Panc1 (cell line): ENCODE data around the gene MGRN1. TPM values are rescaled to one million over a fixed set of nuclear protein-coding genes. Genes with fewer than 3 reads are reported as not detected.

Experiments
- ATAC-seq: fragments of 200-7000 bp; cut with Tn5 transposase; 2 replicates; pipeline ENCODE4 v1.9.1; 2020; ENCODE audit warnings: mild to moderate bottlenecking, moderate library complexity
- BruUV-seq: library from RNA; stranded (reverse); fragments of 400-500 nt; replicated peaks from 2 replicates; lab custom pipeline; 2021; lab: Mats Ljungman, UMichigan
- CTCF ChIA-PET: fragments of 300-600 bp; sonication (Branson Sonifier 250); formaldehyde crosslinking; loops from one replicate; lab custom pipeline; 2022; ENCODE audit warnings: antibody characterized with exemption; lab: Charles Lee
- POLR2A ChIA-PET: fragments of 300-600 bp; sonication (Branson Sonifier 250); formaldehyde crosslinking; loops from one replicate; lab custom pipeline; 2022; ENCODE audit warnings: antibody characterized with exemption; lab: Charles Lee
- DNase-seq: peaks from one replicate; pipeline ENCODE4 v3.0.0-alpha.2; 2010; ENCODE audit warnings: low read depth, low spot score
- H3K27ac ChIP-seq: 2 replicates; pipeline ENCODE4 v1.5.1; 2011; ENCODE audit warnings: mild to moderate bottlenecking, low read length, inconsistent platforms
- H3K27me3 ChIP-seq: fragments of 200-500 bp; sonication (Bioruptor generic); 2 replicates; pipeline ENCODE4 v1.6.0; 2014; ENCODE audit warnings: low read length, inconsistent platforms; ENCODE audit not compliant: control insufficient read depth, insufficient read depth
- H3K36me3 ChIP-seq: fragments of 200-500 bp; sonication (Bioruptor generic); 2 replicates; pipeline ENCODE4 v1.5.1; 2014; ENCODE audit warnings: inconsistent platforms, mild to moderate bottlenecking, low read length, moderate library complexity; ENCODE audit not compliant: control insufficient read depth, insufficient read depth
- H3K4me1 ChIP-seq: 2 replicates; pipeline ENCODE4 v1.5.1; 2011; ENCODE audit warnings: inconsistent platforms, mild to moderate bottlenecking, low read length, moderate library complexity; ENCODE audit not compliant: control insufficient read depth, insufficient read depth
- H3K4me3 ChIP-seq, 2 experiments: 2 replicates each; pipeline ENCODE4 v1.5.1; 2011 to 2012; ENCODE audit warnings: low read depth in 2 of 2, low read length in 2 of 2, mild to moderate bottlenecking in 2 of 2, inconsistent platforms in 1 of 2, moderate library complexity in 1 of 2
- H3K9me3 ChIP-seq: fragments of 200-500 bp; sonication (Bioruptor generic); 2 replicates; pipeline ENCODE4 v1.5.1; 2014; ENCODE audit warnings: low read depth, mild to moderate bottlenecking, inconsistent platforms, low read length, moderate library complexity; ENCODE audit not compliant: control insufficient read depth, insufficient read depth
- CTCF ChIP-seq: fragments of 450-650 bp; IDR thresholded peaks from 2 replicates; pipeline ENCODE4 v1.5.1; 2017; ENCODE audit warnings: mild to moderate bottlenecking
- POLR2AphosphoS5 ChIP-seq: IDR thresholded peaks from 2 replicates; pipeline ENCODE4 v1.6.1; 2012; ENCODE audit warnings: mild to moderate bottlenecking, low read depth, low read length, moderate library complexity
- SIN3A ChIP-seq: IDR thresholded peaks from 2 replicates; pipeline ENCODE4 v1.6.1; 2012; ENCODE audit warnings: low read depth, mild to moderate bottlenecking, low read length, moderate library complexity, borderline replicate concordance; ENCODE audit not compliant: insufficient read depth
- TCF7L2 ChIP-seq: IDR thresholded peaks from 2 replicates; pipeline ENCODE4 v1.6.1; 2011; ENCODE audit warnings: mild to moderate bottlenecking, low read depth, low read length, inconsistent platforms
- in situ Hi-C: cut with HindIII; loops from 2 replicates; pipeline ENCODE4 v1.10.0; 2016; ENCODE audit warnings: low sequenced_read_pairs, low pct_unique_long_range_greater_than_20kb
- intact Hi-C: fragments of 100-400 bp; cut with micrococcal nuclease; formaldehyde crosslinking; loops from one replicate; pipeline ENCODE4 v1.10.0; 2022; ENCODE audit not compliant: unreplicated experiment
- total RNA-seq: library from RNA; stranded (reverse); gene quantifications from one replicate; pipeline ENCODE4 v1.2.1, GENCODE V29; 2021; ENCODE audit not compliant: unreplicated experiment
- TF ChIP-seq, protein P1 (sequence below), 2 experiments: IDR thresholded peaks; 2 replicates each; pipeline ENCODE4 v1.6.1; 2011 to 2012; ENCODE audit warnings: low read depth in 2 of 2, control low read depth in 1 of 2, low read length in 1 of 2, mild to moderate bottlenecking in 1 of 2, moderate library complexity in 1 of 2; ENCODE audit not compliant: insufficient read depth in 1 of 2

Gene MGRN1
- total RNA-seq, 1 experiment from 2014 or later, result 59.7 TPM

DNA sequence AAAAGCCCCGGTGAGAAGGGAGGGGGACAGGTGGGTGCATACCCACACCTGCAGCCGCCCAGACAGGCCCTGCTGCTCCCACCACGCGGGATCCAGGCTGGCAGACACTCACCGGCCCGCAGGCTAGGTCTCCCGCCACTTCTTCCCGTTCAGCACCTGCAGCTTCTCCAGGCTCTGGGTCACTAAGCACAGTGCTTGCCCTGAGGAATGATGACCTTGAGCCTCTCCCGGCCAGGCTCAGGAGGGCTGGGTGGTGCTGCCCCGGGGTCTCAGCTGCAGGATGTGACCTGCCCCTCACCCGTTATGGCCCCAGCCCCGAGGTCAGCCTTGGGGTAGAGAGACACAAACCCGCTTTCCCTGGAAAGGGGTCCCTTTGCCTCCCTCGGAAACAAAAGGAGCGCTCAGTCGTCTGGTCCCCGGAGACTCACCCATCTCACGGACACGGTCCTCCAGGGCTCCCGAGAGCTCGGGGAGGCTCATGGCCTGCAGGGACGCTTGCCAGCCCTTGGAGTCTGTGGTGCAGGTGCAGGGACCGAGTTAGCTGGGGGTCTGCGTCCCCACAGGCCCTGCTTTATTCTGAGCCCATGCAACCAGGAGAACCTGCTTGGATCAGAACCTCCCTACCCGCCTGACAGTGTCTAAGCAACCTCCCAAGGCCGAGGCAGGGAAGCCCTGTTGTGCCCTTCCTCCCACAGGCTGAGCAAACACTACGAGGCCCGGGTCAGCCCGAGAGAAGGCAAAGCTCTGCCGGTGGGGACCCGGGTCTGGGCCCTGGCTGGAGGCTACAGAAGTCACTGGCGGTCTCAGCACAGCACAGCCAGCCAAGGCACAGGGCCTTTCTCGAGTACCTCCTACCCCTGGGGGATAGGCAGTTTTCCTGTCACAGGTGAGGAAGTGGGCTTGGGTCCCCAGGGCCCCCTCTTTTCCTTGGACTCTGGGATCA, 72.5 kb downstream of the MGRN1 start:
- Histone ChIP-seq H3K27ac (no peak overlapping the region; the same call in 1 of the 2 replicates), H3K4me3 (no peak overlapping the region), H3K4me1 (peaks cover 38% of the 10 kb centered on the region), H3K9me3 (no peaks in the 10 kb centered on the region), H3K36me3 (no peaks in the 10 kb centered on the region; the same call in none of the 2 replicates), H3K27me3 (no peaks in the 10 kb centered on the region)
- intact Hi-C loops, result no loop called here
- TF ChIP-seq, protein P1, sequence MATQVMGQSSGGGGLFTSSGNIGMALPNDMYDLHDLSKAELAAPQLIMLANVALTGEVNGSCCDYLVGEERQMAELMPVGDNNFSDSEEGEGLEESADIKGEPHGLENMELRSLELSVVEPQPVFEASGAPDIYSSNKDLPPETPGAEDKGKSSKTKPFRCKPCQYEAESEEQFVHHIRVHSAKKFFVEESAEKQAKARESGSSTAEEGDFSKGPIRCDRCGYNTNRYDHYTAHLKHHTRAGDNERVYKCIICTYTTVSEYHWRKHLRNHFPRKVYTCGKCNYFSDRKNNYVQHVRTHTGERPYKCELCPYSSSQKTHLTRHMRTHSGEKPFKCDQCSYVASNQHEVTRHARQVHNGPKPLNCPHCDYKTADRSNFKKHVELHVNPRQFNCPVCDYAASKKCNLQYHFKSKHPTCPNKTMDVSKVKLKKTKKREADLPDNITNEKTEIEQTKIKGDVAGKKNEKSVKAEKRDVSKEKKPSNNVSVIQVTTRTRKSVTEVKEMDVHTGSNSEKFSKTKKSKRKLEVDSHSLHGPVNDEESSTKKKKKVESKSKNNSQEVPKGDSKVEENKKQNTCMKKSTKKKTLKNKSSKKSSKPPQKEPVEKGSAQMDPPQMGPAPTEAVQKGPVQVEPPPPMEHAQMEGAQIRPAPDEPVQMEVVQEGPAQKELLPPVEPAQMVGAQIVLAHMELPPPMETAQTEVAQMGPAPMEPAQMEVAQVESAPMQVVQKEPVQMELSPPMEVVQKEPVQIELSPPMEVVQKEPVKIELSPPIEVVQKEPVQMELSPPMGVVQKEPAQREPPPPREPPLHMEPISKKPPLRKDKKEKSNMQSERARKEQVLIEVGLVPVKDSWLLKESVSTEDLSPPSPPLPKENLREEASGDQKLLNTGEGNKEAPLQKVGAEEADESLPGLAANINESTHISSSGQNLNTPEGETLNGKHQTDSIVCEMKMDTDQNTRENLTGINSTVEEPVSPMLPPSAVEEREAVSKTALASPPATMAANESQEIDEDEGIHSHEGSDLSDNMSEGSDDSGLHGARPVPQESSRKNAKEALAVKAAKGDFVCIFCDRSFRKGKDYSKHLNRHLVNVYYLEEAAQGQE (IDR thresholded peaks at IDR 0.05; ENCODE audit: insufficient read depth in 1 of 2, low read depth in 2 of 2, low read length in 1 of 2), result no peak
- no peak for TF ChIP-seq SIN3A
- no TSS peak for BruUV-seq
- ATAC-seq (no peak), DNase-seq (no peak)
- in situ Hi-C loops, result no loop called here
- ChIA-PET POLR2A (interaction anchor here (0.7 kb wide), 1 partner anchor 51 kb away, joined by 4 read pairs; no protein-coding TSS in a partner anchor), CTCF (no interaction called here)

- intact Hi-C loops (no loop called here), in situ Hi-C loops (no loop called here)
- DNase-seq, result no peak
- H3K36me3 ChIP-seq, result no peaks in the 10 kb centered on the region; the same call in none of the 2 replicates
- no peaks in the 10 kb centered on the region for H3K9me3 ChIP-seq
- H3K4me1 ChIP-seq, result peaks cover 31% of the 10 kb centered on the region
- no peak overlapping the region for H3K4me3 ChIP-seq
- no peaks in the 10 kb centered on the region for H3K27me3 ChIP-seq
- ChIA-PET CTCF (no interaction called here), POLR2A (no interaction called here)
- no peak overlapping the region; the same call in 1 of the 2 replicates for H3K27ac ChIP-seq
- no peak for TF ChIP-seq SIN3A
- no peak for TF ChIP-seq POLR2AphosphoS5
- no peak for TF ChIP-seq CTCF
- no peak for TF ChIP-seq TCF7L2
- ATAC-seq, result no peak
- no TSS peak for BruUV-seq
These were observed 73.2 kb downstream of the MGRN1 start for GRCh38 chr16:4697848-4698291.
